Ascending aorta (tissue), 2 donors: ENCODE data around the gene ANKRD28. TPM values are rescaled to one million over a fixed set of nuclear protein-coding genes. Genes with fewer than 3 reads are reported as not detected.
A peak's percentile ranks its signal among the peaks of the same experiment; 100 is the strongest.

Source experiments
- DNase-seq, 2 donors: peaks; one replicate each; pipeline ENCODE4 v3.0.0-alpha.2; 2019; ENCODE audit warnings: low spot score in 2 of 2
- H3K27ac ChIP-seq, 2 donors: fragments of 200-600 bp; sonication (generic); one replicate each; pipeline ENCODE4 v1.5.1; 2016 to 2017; ENCODE audit warnings: mild to moderate bottlenecking in 1 of 2
- H3K27me3 ChIP-seq: fragments of 200-600 bp; sonication (generic); one replicate; pipeline ENCODE4 v1.5.1; 2017
- H3K36me3 ChIP-seq, 2 donors: fragments of 200-600 bp; sonication (generic); one replicate each; pipeline ENCODE4 v1.5.1; 2016
- H3K4me1 ChIP-seq, 2 donors: fragments of 200-600 bp; sonication (generic); one replicate each; pipeline ENCODE4 v1.5.1; 2016 to 2017; ENCODE audit warnings: mild to moderate bottlenecking in 1 of 2
- H3K4me3 ChIP-seq, 2 donors: fragments of 200-600 bp; sonication (generic); one replicate each; pipeline ENCODE4 v1.5.1; 2016 to 2017; ENCODE audit warnings: mild to moderate bottlenecking in 1 of 2
- H3K9me3 ChIP-seq, 2 donors: fragments of 200-600 bp; sonication (generic); one replicate each; pipeline ENCODE4 v1.5.1; 2016
- CTCF ChIP-seq, 3 experiments: fragments of 200-600 bp in 2 of 3; fragments of 450-650 bp in 1 of 3; sonication (generic) in 2 of 3; IDR thresholded peaks; one replicate each; pipeline ENCODE4 v1.5.1; 2016 to 2019; ENCODE audit warnings: antibody characterized with exemption in 3 of 3, mild to moderate bottlenecking in 1 of 3, moderate library complexity in 1 of 3
- intact Hi-C: fragments of 100-400 bp; cut with DNase I; formaldehyde crosslinking; loops from one replicate; pipeline ENCODE4 v1.15.1; 2023
- total RNA-seq: library from RNA; depleted of rRNA; stranded (reverse); fragments of >200 nt; gene quantifications from one replicate; pipeline ENCODE4 v1.1.0, GENCODE V29; 2016

Gene ANKRD28
- total RNA-seq, 1 donor from 2014 or later = 19.7 TPM

- no peak for TF ChIP-seq CTCF (IDR thresholded peaks at IDR 0.05)
- peaks cover 6 to 14% of the 10 kb centered on the region in 2 donors for H3K4me1 ChIP-seq
- intact Hi-C loops = loop anchor here (10.0 kb wide), 1 partner anchor 605 kb away; the partner anchor contains the start of gene CAPN7
- H3K9me3 ChIP-seq = no peaks in the 10 kb centered on the region
- no peak overlapping the region for H3K27ac ChIP-seq
- DNase-seq = no peak
- H3K27me3 ChIP-seq = no peaks in the 10 kb centered on the region
- no peaks in the 10 kb centered on the region for H3K36me3 ChIP-seq
- no peak overlapping the region for H3K4me3 ChIP-seq
Measured at GRCh38 chr3:15809313-15809712, 11.5 kb upstream of the ANKRD28 start.

GRCh38 chr3:15808679-15809310, 11.0 kb upstream of the ANKRD28 start:
- intact Hi-C loops = loop anchor here (10.0 kb wide), 1 partner anchor 604 kb away; the partner anchor contains the start of gene CAPN7
- TF ChIP-seq CTCF (IDR thresholded peaks at IDR 0.05) = no peak
- Histone ChIP-seq H3K9me3 (no peaks in the 10 kb centered on the region), H3K27me3 (no peaks in the 10 kb centered on the region), H3K27ac (no peak overlapping the region), H3K4me1 (peaks cover 6 to 14% of the 10 kb centered on the region in 2 donors), H3K36me3 (no peaks in the 10 kb centered on the region), H3K4me3 (no peak overlapping the region)
- DNase-seq = no peak

- intact Hi-C loops = loop anchor here (10.0 kb wide), 1 partner anchor 601 kb away; the partner anchor contains the start of gene CAPN7
- H3K27ac ChIP-seq = peak overlapping the region; percentile 43 to 72
- DNase-seq = no peak
Measured at GRCh38 chr3:15805756-15806266, 8.0 kb upstream of the ANKRD28 start.

GRCh38 chr3:15804553-15805095, 6.8 kb upstream of the ANKRD28 start:
- H3K4me3 ChIP-seq = no peak overlapping the region
- no peaks in the 10 kb centered on the region for H3K27me3 ChIP-seq
- DNase-seq = no peak
- TF ChIP-seq CTCF (IDR thresholded peaks at IDR 0.05) = no peak
- peaks cover 6 to 16% of the 10 kb centered on the region in 2 donors for H3K4me1 ChIP-seq
- no peaks in the 10 kb centered on the region for H3K36me3 ChIP-seq
- H3K9me3 ChIP-seq = no peaks in the 10 kb centered on the region
- intact Hi-C loops = loop anchor here (10.0 kb wide), 1 partner anchor 600 kb away; the partner anchor contains the start of gene CAPN7
- H3K27ac ChIP-seq = peak overlapping the region; percentile 43 to 72

More at GRCh38 chr3:15805756-15806266, 8.0 kb upstream of the ANKRD28 start:
- H3K4me1 ChIP-seq = peaks cover 6 to 14% of the 10 kb centered on the region in 2 donors
- peak overlapping the region in 1 of 2 donors; percentile 3 for H3K4me3 ChIP-seq
- no peaks in the 10 kb centered on the region for H3K36me3 ChIP-seq
- no peaks in the 10 kb centered on the region for H3K27me3 ChIP-seq
- TF ChIP-seq CTCF (IDR thresholded peaks at IDR 0.05) = no peak
- H3K9me3 ChIP-seq = no peaks in the 10 kb centered on the region

GRCh38 chr3:15803921-15804320, 6.1 kb upstream of the ANKRD28 start:
- Histone ChIP-seq H3K27ac (no peak overlapping the region), H3K27me3 (no peaks in the 10 kb centered on the region), H3K4me3 (no peak overlapping the region), H3K9me3 (no peaks in the 10 kb centered on the region), H3K36me3 (no peaks in the 10 kb centered on the region), H3K4me1 (peaks cover 6 to 16% of the 10 kb centered on the region in 2 donors)
- no peak for TF ChIP-seq CTCF (IDR thresholded peaks at IDR 0.05)
- intact Hi-C loops = loop anchor here (10.0 kb wide), 1 partner anchor 599 kb away; the partner anchor contains the start of gene CAPN7
- no peak for DNase-seq
